Trophoblast cell (in vitro differentiated cells and primary cell): Measurements from ENCODE around the gene GALNT6.

Source experiments
- DNase-seq, 2 donors: peaks; one replicate each; pipeline ENCODE4 v3.0.0-alpha.2; 2016
- H2AFZ ChIP-seq: 2 replicates; pipeline ENCODE4 v1.6.1; 2013; ENCODE audit warnings: low read length, moderate library complexity, mild to moderate bottlenecking; ENCODE audit not compliant: insufficient read depth, poor library complexity
- H2AK5ac ChIP-seq: 2 replicates; pipeline ENCODE4 v1.6.1; 2013; ENCODE audit warnings: mild to moderate bottlenecking, low read length
- H2BK120ac ChIP-seq: 2 replicates; pipeline ENCODE4 v1.6.1; 2013; ENCODE audit warnings: low read length, mild to moderate bottlenecking, moderate library complexity; ENCODE audit not compliant: insufficient read depth, poor library complexity
- H2BK12ac ChIP-seq: 2 replicates; pipeline ENCODE4 v1.6.1; 2013; ENCODE audit warnings: mild to moderate bottlenecking, low read length, moderate library complexity
- H2BK5ac ChIP-seq: 2 replicates; pipeline ENCODE4 v1.6.1; 2013; ENCODE audit warnings: low read length, low read depth, moderate library complexity, mild to moderate bottlenecking; ENCODE audit not compliant: poor library complexity
- H3K14ac ChIP-seq: 2 replicates; pipeline ENCODE4 v1.6.1; 2013; ENCODE audit warnings: mild to moderate bottlenecking, low read length
- H3K18ac ChIP-seq: 2 replicates; pipeline ENCODE4 v1.6.1; 2013; ENCODE audit warnings: mild to moderate bottlenecking, low read length
- H3K23ac ChIP-seq: 2 replicates; pipeline ENCODE4 v1.6.1; 2013; ENCODE audit warnings: low read length
- H3K27ac ChIP-seq: 2 replicates; pipeline ENCODE4 v1.5.1; 2013; ENCODE audit warnings: low read depth, mild to moderate bottlenecking, inconsistent platforms, low read length, moderate library complexity
- H3K27me3 ChIP-seq: 2 replicates; pipeline ENCODE4 v1.6.1; 2013; ENCODE audit warnings: inconsistent platforms, mild to moderate bottlenecking, low read length, moderate library complexity; ENCODE audit not compliant: insufficient read depth
- H3K36me3 ChIP-seq, 2 experiments: 1 replicate in 1 of 2; 2 replicates in 1 of 2; pipeline ENCODE4 v1.6.1; 2013; ENCODE audit warnings: low read length in 2 of 2, mild to moderate bottlenecking in 2 of 2, moderate library complexity in 1 of 2; ENCODE audit not compliant: insufficient read depth in 2 of 2, control insufficient read depth in 1 of 2
- H3K4ac ChIP-seq: 2 replicates; pipeline ENCODE4 v1.6.1; 2013; ENCODE audit warnings: low read depth, mild to moderate bottlenecking, low read length, moderate library complexity
- H3K4me1 ChIP-seq, 2 experiments: 1 replicate in 1 of 2; 2 replicates in 1 of 2; pipeline ENCODE4 v1.6.1; 2013; ENCODE audit warnings: low read length in 2 of 2, mild to moderate bottlenecking in 2 of 2, moderate library complexity in 1 of 2; ENCODE audit not compliant: insufficient read depth in 2 of 2, control insufficient read depth in 1 of 2
- H3K4me2 ChIP-seq: 2 replicates; pipeline ENCODE4 v1.6.1; 2013; ENCODE audit warnings: inconsistent platforms, mild to moderate bottlenecking, low read length, moderate library complexity
- H3K4me3 ChIP-seq: 2 replicates; pipeline ENCODE4 v1.5.1; 2013; ENCODE audit warnings: mild to moderate bottlenecking, low read depth, low read length, inconsistent platforms
- H3K79me1 ChIP-seq: one replicate; pipeline ENCODE4 v1.6.1; 2013; ENCODE audit warnings: low read length
- H3K79me2 ChIP-seq: 2 replicates; pipeline ENCODE4 v1.6.1; 2013; ENCODE audit warnings: low read length, mild to moderate bottlenecking; ENCODE audit not compliant: control insufficient read depth, insufficient read depth, poor library complexity
- H3K9ac ChIP-seq: 2 replicates; pipeline ENCODE4 v1.6.1; 2013; ENCODE audit warnings: mild to moderate bottlenecking, low read length
- H3K9me3 ChIP-seq: 2 replicates; pipeline ENCODE4 v1.6.1; 2013; ENCODE audit warnings: low read depth, mild to moderate bottlenecking, control low read depth, inconsistent platforms, low read length; ENCODE audit not compliant: insufficient read depth
- H4K12ac ChIP-seq: 2 replicates; pipeline ENCODE4 v1.6.1; 2013; ENCODE audit warnings: low read depth, mild to moderate bottlenecking, low read length, moderate library complexity
- H4K8ac ChIP-seq: 2 replicates; pipeline ENCODE4 v1.6.1; 2013; ENCODE audit warnings: low read depth, mild to moderate bottlenecking, low read length, moderate library complexity
- H4K91ac ChIP-seq: one replicate; pipeline ENCODE4 v1.6.1; 2013; ENCODE audit warnings: low read depth, mild to moderate bottlenecking, low read length, moderate library complexity
- WGBS: extraction: QIAGEN DNeasy Blood & Tissue Kit; methylation state at CpG from one replicate; pipeline ENCODE4 v1.1.7; 2013; ENCODE audit warnings: missing lambda C conversion rate; ENCODE audit not compliant: insufficient read length, insufficient coverage; ENCODE audit errors: extremely low coverage; 5-methylcytosine and 5-hydroxymethylcytosine counted together

The GALNT6 gene

DNA sequence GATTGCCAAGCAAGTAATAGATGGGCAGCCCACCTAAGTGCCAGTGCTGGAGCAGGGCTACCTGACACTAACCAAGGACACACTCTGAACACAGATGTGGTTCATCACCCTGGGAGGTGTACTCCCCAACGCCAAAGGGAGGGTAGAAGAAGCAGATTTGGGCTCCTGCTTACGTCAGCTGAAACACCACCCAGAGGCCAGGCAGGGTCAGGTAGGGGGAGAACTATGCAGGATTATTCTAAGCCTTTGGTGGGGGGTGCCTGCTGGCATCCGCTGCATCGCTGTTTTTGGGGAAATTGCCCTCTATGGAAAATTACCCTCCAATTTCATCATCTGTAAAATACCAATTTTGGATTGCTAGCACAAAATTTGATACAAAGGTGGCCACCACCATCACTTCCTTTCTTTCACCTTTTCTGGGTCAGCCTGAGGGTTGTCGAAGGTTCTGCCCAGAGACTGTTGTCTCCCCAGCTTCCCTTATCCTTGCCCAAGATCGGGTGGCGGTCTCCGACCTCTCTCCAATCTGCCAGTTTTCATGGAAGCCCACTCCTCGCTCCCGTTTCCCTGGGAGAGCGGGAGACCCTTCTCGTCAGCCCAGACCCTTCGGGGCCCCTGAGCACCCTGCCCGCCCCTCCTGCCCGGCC, 67.8 kb downstream of the GALNT6 start:
- Histone ChIP-seq H2BK12ac (peak overlapping the region; percentile 89), H3K4me3 (no peak overlapping the region), H3K4ac (peak overlapping the region; percentile 84), H2AFZ (no peak overlapping the region), H2BK5ac (peak overlapping the region; percentile 58), H3K27ac (peak overlapping the region; percentile 77), H3K36me3 (no peaks in the 10 kb centered on the region), H3K9ac (no peak overlapping the region), H4K8ac (peak overlapping the region; percentile 50), H3K23ac (no peak overlapping the region), H3K4me2 (no peak overlapping the region), H4K12ac (no peak overlapping the region), H2AK5ac (peak overlapping the region; percentile 83), H2BK120ac (peak overlapping the region; percentile 56), H3K18ac (peak overlapping the region; percentile 25), H3K27me3 (no peaks in the 10 kb centered on the region), H3K14ac (peak overlapping the region; percentile 81), H3K79me2 (no peaks in the 10 kb centered on the region), H3K4me1 (peaks cover 20 to 48% of the 10 kb centered on the region in 2 experiments), H3K79me1 (peaks cover 38% of the 10 kb centered on the region), H4K91ac (peak overlapping the region; percentile 84), H3K9me3 (no peaks in the 10 kb centered on the region)
- WGBS, result no CpG with 5 or more reads among the region's 15 CpGs
- peak in 1 of 2 donors; percentile 12 for DNase-seq

DNA sequence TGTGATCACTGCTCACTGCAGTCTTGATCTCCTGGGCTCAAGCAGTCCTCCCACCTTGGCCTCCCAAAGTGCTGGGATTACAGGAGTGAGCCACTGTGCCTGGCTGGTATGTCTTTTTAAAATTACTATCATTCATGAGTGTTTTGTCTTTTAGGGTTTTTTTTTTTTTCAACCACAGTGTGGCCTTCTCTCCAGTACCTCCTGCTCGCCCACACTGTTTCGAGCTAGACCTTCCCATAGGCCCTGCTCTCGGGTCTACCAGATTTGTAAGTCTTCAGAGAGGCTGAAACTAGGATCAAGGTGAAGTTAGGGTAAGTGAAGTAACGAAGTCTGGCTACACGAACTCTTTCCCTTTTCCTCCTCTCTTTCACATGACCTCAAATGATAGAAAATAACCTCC, 68.8 kb downstream of the GALNT6 start:
- H4K8ac ChIP-seq, result no peak overlapping the region
- peaks cover 40% of the 10 kb centered on the region for H3K79me1 ChIP-seq
- H3K14ac ChIP-seq, result peak overlapping the region; percentile 51
- no peak overlapping the region for H3K23ac ChIP-seq
- no peak overlapping the region for H3K4me2 ChIP-seq
- peak overlapping the region; percentile 84 for H2BK12ac ChIP-seq
- H2AK5ac ChIP-seq, result no peak overlapping the region
- H3K18ac ChIP-seq, result no peak overlapping the region
- H2BK5ac ChIP-seq, result peak overlapping the region; percentile 54
- peak overlapping the region; percentile 84 for H4K91ac ChIP-seq
- no peak overlapping the region for H3K4me3 ChIP-seq
- DNase-seq, result no peak
- H4K12ac ChIP-seq, result no peak overlapping the region
- peak overlapping the region; percentile 61 for H2BK120ac ChIP-seq
- no peaks in the 10 kb centered on the region for H3K27me3 ChIP-seq
- no peak overlapping the region for H2AFZ ChIP-seq
- H3K9ac ChIP-seq, result no peak overlapping the region
- no CpG with 5 or more reads among the region's 5 CpGs for WGBS
- H3K4me1 ChIP-seq, result peaks cover 20 to 49% of the 10 kb centered on the region in 2 experiments
- H3K27ac ChIP-seq, result peak overlapping the region; percentile 77
- H3K36me3 ChIP-seq, result no peaks in the 10 kb centered on the region
- peak overlapping the region; percentile 58 for H3K4ac ChIP-seq
- no peaks in the 10 kb centered on the region for H3K9me3 ChIP-seq
- H3K79me2 ChIP-seq, result no peaks in the 10 kb centered on the region

- Histone ChIP-seq H3K79me1 (peaks cover 40% of the 10 kb centered on the region), H3K27ac (peak overlapping the region; percentile 73), H2BK5ac (peak overlapping the region; percentile 65), H4K91ac (peak overlapping the region; percentile 49), H3K14ac (no peak overlapping the region), H3K79me2 (no peaks in the 10 kb centered on the region), H4K12ac (no peak overlapping the region), H3K4me3 (no peak overlapping the region), H2AK5ac (no peak overlapping the region), H4K8ac (no peak overlapping the region), H3K36me3 (no peaks in the 10 kb centered on the region), H3K9me3 (no peaks in the 10 kb centered on the region), H2AFZ (no peak overlapping the region), H3K4ac (no peak overlapping the region), H3K4me1 (peaks cover 18 to 46% of the 10 kb centered on the region in 2 experiments), H3K27me3 (no peaks in the 10 kb centered on the region), H3K18ac (no peak overlapping the region), H2BK120ac (no peak overlapping the region), H3K23ac (no peak overlapping the region), H3K4me2 (no peak overlapping the region), H2BK12ac (peak overlapping the region; percentile 32), H3K9ac (no peak overlapping the region)
- no CpG with 5 or more reads among the region's 3 CpGs for WGBS
- DNase-seq, result peak; percentile 64 to 92
Measured at GRCh38 chr12:51321882-51322281, 69.3 kb downstream of the GALNT6 start.

GRCh38 chr12:51320695-51321320, 70.4 kb downstream of the GALNT6 start:
- WGBS, result no CpG with 5 or more reads among the region's 3 CpGs
- H3K79me1 ChIP-seq, result peaks cover 33% of the 10 kb centered on the region

More at GRCh38 chr12:51320695-51321320, 70.4 kb downstream of the GALNT6 start:
- Histone ChIP-seq H3K9ac (no peak overlapping the region), H3K4ac (no peak overlapping the region), H3K14ac (peak overlapping the region; percentile 11), H4K12ac (no peak overlapping the region), H3K36me3 (no peaks in the 10 kb centered on the region), H3K4me1 (peaks cover 12 to 39% of the 10 kb centered on the region in 2 experiments), H3K27me3 (no peaks in the 10 kb centered on the region), H2AFZ (no peak overlapping the region), H3K23ac (no peak overlapping the region), H3K18ac (no peak overlapping the region), H2BK5ac (peak overlapping the region; percentile 70), H3K79me2 (no peaks in the 10 kb centered on the region), H2AK5ac (no peak overlapping the region), H2BK12ac (no peak overlapping the region), H3K9me3 (no peaks in the 10 kb centered on the region), H2BK120ac (peak overlapping the region; percentile 67), H4K91ac (peak overlapping the region; percentile 27), H3K27ac (peak overlapping the region; percentile 73), H3K4me2 (peak overlapping the region; percentile 46), H3K4me3 (no peak overlapping the region), H4K8ac (peak overlapping the region; percentile 0)
- DNase-seq, result peak in 1 of 2 donors; percentile 37
